ENCODE results near the gene BCL2L1.
"Not testable (repeated sequence)": the region's sequence is repeated elsewhere in the genome, so short reads cannot be mapped to it uniquely, and the experiment has no call there.

Gene BCL2L1

DNA sequence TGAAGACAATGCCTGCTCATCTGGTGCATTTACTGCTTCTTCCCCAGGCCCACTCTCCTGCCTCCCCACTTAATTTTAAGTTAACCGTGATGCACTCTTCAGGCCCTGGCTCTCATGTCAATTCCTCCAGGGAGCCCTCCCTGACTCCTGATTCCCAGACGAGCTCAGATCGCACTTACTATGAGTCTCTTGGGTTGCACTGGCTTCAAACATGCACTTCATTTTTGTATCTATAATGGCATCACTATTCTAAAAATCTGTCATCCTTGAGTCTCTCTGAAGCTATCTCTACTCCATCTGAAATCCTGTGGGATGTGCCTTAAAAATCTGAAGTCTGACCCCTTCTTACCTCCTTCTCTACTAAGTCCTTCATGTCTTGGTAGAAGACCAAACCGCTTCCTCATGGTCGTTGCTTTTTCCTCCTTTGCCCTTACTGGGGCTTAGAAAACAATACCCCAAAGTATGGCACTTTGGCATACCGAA is 60.3 kb downstream of the BCL2L1 start:
- FAIRE-seq (no peak), DNase-seq (ENCODE audit: insufficient read length, low spot score) (no peak)

DNA sequence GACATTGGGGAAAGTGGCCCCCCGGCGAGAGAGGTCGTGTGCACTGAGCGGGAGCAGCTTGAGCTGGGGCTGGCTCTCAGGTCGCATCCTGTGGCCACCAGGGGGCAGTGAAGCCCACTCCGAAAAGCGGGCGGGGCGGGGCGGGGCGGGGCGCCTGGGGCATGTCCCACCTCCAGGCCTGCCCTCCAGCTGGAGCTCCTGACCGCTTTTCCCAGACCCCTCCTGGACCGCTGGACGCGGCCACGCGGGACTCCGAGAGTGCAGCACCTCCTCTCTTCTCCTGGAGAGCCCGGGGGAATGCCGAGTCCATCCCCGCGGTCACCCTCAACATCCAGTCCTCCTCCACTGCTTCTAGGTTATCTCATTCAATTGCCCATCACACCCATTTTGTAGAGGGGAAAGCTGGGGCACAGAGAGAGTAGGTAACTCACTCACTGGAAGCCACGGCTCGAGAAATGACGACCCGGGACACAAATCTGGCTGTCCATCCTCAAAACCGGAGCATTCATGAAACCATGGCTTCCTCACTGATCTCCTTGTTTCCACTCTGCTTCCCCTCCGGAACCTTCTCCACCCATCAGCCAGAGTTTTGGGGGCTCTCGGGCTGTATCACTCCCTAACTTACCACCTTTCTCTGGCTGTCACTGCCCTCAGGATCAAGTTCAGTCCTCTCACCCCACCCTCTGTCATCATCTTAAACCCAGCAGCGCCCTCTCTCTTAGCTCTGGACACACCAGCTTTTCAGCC is 60.9 kb downstream of the BCL2L1 start:
- peak; percentile 75 for DNase-seq (ENCODE audit: insufficient read length, low spot score)
- no peak for FAIRE-seq

GRCh38 chr20:31654534-31654933 is 68.1 kb downstream of the BCL2L1 start:
- DNase-seq (ENCODE audit: insufficient read length, low spot score) (no peak), FAIRE-seq (no peak)

GRCh38 chr20:31653561-31653960 is 69.1 kb downstream of the BCL2L1 start:
- no peak for FAIRE-seq
- DNase-seq (ENCODE audit: insufficient read length, low spot score): no peak

- DNase-seq (ENCODE audit: insufficient read length, low spot score): no peak
- FAIRE-seq: no peak
These were observed 69.7 kb downstream of the BCL2L1 start for GRCh38 chr20:31652917-31653396.

GRCh38 chr20:31648104-31648503 is 74.6 kb downstream of the BCL2L1 start:
- FAIRE-seq; DNase-seq (ENCODE audit: insufficient read length, low spot score): not testable (repeated sequence)

DNA sequence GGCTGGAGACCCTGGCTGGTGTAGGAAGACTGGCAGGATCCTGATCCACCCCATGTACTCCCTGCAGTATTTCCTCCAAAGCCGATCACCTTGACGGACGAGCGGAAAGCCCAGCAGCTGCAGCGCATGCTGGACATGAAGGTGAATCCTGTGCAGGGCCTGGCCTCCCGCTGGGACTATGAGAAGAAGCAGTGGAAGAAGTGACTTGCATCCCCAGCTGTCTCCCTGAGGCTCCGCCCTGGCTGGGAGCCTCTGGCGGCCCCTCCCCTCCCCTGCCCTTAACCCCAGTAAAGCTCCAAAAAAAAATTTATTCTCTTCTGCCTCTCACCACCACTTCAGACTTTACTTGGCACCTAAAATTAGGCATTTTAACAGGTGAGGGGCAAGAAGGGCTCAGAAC is 78.0 kb downstream of the BCL2L1 start:
- FAIRE-seq: no peak
- no peak for DNase-seq (ENCODE audit: insufficient read length, low spot score)

- DNase-seq (ENCODE audit: insufficient read length, low spot score) (no peak), FAIRE-seq (no peak)
These were observed 79.1 kb downstream of the BCL2L1 start for GRCh38 chr20:31643522-31643921.

GRCh38 chr20:31642837-31643236 is 79.8 kb downstream of the BCL2L1 start:
- DNase-seq (ENCODE audit: insufficient read length, low spot score) (no peak), FAIRE-seq (no peak)

DNA sequence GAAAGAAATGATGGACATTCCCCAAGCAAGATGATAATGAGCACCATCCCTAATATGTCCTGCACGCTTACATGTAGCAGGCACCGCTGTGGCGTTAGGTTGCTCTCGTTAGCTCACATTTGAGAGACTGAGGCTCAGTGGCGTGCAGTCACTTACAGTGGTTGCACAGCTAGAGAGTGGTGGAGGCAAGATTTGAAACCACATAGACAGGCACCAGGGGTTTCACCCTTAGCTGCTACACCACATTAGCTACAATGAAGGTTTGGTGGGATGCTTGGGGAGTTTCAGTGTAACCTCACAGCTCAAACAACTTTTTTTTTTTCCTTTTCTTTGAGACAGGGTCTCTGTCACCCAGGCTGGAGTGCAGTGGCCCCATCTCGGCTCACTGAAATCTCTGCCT is 81.3 kb downstream of the BCL2L1 start:
- DNase-seq (ENCODE audit: insufficient read length, low spot score) (no peak), FAIRE-seq (no peak)

DNA sequence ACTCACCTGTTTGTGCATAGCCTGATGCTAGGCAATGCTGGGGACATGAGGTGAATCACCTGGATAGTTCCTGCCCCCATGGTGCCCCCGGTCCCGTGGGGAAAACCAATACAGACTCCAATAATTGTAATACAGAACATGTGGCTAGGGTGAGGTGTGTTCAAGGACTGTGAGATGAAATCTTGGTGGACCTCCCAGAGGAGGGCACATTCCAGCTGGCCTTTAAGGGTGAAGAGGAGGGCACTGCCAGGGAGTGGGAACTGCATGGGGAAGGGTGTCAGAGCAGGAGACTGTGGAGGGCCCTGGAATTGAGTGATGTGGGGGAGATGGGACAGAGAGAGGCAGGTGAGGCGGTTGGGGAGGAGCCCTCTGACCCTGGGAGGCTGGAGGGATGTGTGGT is 82.4 kb downstream of the BCL2L1 start:
- DNase-seq (ENCODE audit: insufficient read length, low spot score): no peak
- FAIRE-seq: no peak

- DNase-seq (ENCODE audit: insufficient read length, low spot score): no peak
- FAIRE-seq: no peak
These were observed 83.9 kb downstream of the BCL2L1 start for GRCh38 chr20:31638816-31639215.

DNA sequence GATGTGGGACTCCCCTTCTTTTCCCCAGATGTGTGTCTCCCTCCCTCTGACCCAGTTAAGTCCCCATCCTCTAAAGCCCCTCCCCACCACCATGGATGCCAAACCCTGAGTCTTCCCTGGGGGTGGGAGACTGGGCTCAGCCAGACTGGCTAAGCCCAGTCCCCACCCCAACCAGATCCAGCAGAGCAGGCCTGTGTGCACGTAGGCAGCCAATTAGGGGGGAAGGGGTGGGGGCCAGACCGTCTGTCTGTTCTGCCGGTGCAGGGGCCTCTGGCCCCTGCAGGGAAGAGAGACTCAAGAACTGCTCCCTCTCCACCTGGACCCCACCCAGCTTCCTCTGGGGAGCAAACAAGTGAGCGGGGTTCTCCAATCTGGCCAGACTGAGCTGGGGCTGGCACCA is 84.4 kb downstream of the BCL2L1 start:
- no peak for FAIRE-seq
- DNase-seq (ENCODE audit: insufficient read length, low spot score): no peak

DNA sequence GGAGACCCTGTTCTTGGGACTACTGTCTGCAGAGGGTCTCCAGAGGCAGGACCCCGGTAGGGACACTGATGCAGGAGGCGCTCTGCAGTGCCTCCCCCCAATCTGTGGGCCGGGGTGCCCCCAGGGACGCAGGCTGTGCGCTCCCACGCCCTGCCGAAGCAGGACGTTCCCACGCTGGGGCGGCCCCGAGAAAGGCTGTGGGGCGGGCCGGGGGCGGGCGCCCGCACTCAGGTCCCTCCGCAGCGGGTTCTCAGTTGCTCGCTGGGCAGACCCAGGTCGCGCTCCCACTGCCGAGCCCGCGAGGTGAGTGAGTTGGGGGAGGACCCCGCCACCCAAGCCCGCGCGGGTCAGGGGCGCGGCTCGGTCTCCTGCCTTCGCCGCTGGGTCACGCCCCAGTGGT is 85.0 kb downstream of the BCL2L1 start, which contains the start of gene COX4I2:
COX4I2 (plus strand) TSS at position 253 of the 400 bp plus-strand sequence. CDS start 1,106 bp downstream, outside the sequence.
- DNase-seq (ENCODE audit: insufficient read length, low spot score) (no peak), FAIRE-seq (no peak)

GRCh38 chr20:31633339-31633914 is 89.2 kb downstream of the BCL2L1 start:
- DNase-seq (ENCODE audit: insufficient read length, low spot score) (no peak), FAIRE-seq (no peak)

DNA sequence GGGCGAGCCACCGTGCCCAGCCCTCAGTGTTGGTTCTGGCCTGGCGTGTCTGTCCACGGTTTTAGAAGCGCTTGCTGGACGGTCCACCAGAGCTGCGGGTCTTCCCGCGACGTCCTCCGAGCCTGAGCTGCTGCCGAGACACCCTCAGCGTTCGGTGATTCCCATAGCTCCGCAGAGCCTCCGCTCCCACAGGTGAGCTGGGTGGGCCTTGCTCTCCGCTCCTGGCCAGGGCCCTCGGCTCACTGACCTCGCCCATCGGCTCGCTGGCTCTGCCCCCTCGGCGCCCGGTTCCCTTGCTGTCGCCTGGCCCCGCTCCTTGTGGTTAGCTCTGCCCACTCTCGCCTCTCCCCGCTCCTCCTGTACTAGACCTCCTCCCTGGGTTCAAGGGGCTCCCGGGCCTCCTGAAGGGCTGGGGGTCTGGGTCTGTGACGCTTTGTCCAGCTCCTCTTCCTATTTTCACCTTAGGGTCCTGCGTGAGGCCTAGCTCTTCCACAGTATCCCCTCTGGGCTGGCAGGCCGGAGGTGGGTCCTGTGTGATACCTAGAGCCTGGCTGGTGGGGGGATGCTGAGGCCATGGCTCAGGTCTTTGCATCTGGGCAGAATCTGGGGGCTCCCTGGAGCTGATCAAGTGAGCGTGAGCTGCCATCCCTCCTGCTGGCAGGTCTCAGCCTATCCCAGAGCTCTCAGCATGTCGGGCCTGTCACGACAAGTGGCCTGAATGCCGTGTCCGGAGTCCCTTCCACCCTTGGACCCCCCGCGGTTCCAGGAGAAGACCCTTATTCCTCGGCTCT is 89.9 kb downstream of the BCL2L1 start:
- DNase-seq (ENCODE audit: insufficient read length, low spot score): no peak
- no peak for FAIRE-seq

DNA sequence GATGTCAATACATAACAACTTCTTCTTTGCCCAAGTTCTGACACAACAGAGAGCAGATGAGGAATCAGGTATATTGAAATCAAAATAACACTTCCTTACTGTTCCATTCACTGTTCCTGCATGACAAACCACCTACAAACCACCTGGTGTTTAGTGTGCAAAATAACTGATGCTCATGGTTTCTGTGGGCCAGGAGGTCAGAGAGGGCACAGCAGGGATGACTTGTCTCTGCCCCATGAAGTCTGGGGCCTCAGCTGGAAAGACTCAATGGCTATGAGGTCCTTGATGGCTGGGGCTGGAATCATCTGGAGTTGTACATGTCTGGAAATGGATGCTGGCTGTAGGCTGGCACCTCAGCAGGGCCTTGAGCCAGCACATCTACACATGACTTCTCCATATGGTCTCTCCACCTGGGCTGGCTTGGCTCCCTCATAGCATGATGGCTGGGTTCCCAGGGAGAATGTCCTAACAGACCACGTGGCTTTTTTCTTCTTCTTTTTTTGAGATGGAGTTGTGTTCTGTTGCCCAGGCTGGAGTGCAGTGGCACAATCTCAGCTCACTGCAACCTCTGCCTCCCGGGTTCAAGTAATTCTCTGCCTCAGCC is 92.4 kb downstream of the BCL2L1 start:
- FAIRE-seq (no peak), DNase-seq (ENCODE audit: insufficient read length, low spot score) (no peak)

DNA sequence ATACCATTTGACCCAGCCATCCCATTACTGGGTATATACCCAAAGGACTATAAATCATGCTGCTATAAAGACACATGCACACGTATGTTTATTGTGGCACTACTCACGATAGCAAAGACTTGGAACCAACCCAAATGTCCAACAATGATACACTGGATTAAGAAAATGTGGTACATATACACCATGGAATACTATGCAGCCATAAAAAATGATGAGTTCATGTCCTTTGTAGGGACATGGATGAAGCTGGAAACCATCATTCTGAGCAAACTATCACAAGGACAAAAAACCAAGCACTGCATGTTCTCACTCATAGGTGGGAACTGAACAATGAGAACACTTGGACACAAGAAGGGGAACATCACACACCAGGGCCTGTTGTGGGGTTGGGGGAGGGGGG is 94.6 kb downstream of the BCL2L1 start:
- not testable (repeated sequence) for FAIRE-seq; DNase-seq (ENCODE audit: insufficient read length, low spot score)

GRCh38 chr20:31626534-31626933 is 96.1 kb downstream of the BCL2L1 start:
- DNase-seq (ENCODE audit: insufficient read length, low spot score); FAIRE-seq: not testable (repeated sequence)

DNA sequence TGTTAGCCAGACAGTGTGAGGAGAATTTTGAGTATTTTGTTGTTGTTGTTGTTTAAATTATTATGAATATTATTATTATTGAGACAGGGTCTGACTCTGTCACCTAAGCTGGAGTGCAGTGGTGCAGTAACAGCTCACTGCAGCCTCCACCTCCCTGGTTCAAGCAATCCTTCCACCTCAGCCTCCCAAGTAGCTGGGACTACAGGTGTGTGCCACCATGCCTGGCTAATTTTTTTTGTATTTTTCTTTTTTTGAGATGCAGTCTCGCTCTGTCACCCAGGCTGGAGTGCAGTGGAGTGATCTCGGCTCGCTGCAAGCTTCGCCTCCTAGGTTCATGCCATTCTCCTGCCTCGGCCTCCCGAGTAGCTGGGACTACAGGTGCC is 99.6 kb downstream of the BCL2L1 start:
- not testable (repeated sequence) for DNase-seq (ENCODE audit: insufficient read length, low spot score); FAIRE-seq

- no peak for FAIRE-seq
- DNase-seq (ENCODE audit: insufficient read length, low spot score): no peak
These were observed 102.4 kb downstream of the BCL2L1 start for GRCh38 chr20:31620246-31620645.

Data from GM19239 (cell line).